Pancreas (tissue), 10 donors: ENCODE data around the gene TMPRSS4. TPM values are rescaled to one million over a fixed set of nuclear protein-coding genes. Genes with fewer than 3 reads are reported as not detected.

Source experiments
- ATAC-seq, 4 donors: fragments of 200-7000 bp; cut with Tn5 transposase; one replicate each; pipeline versions ENCODE4 v1.8.0 to v1.9.1; 2020; ENCODE audit warnings: mild to moderate bottlenecking in 4 of 4, moderate library complexity in 4 of 4
- DNase-seq, 6 donors: peaks; one replicate each; pipeline ENCODE4 v3.0.0-alpha.2; 2020
- FAIRE-seq: peaks from 2 replicates; lab custom pipeline; 2012; peaks lifted over from hg19 to GRCh38; lab: Jason Lieb, UNC
- H3K27ac ChIP-seq, 4 donors: fragments of 200-600 bp; sonication (generic); 1 replicate in 3 of 4; 2 replicates in 1 of 4; pipeline versions ENCODE4 v1.5.0 to v1.8.0; 2020
- H3K27me3 ChIP-seq, 4 donors: fragments of 200-600 bp; one replicate each; pipeline ENCODE4 v1.8.0; 2021
- H3K36me3 ChIP-seq, 3 donors: fragments of 200-600 bp; sonication (generic) in 1 of 3; one replicate each; pipeline versions ENCODE4 v1.5.0 to v1.8.0; 2020 to 2021
- H3K4me1 ChIP-seq, 3 donors: fragments of 200-600 bp; one replicate each; pipeline ENCODE4 v1.8.0; 2021
- H3K4me3 ChIP-seq, 4 donors: fragments of 200-600 bp; sonication (generic) in 2 of 4; one replicate each; pipeline versions ENCODE4 v1.5.0 to v1.8.0; 2020 to 2021
- H3K9me3 ChIP-seq, 4 donors: fragments of 200-600 bp; one replicate each; pipeline ENCODE4 v1.8.0; 2021
- WGBS, 2 donors: extraction: QIAGEN DNeasy Blood & Tissue Kit; methylation state at CpG; one replicate each; pipeline ENCODE4 v1.1.7; 2013; 5-methylcytosine and 5-hydroxymethylcytosine counted together
- intact Hi-C, 3 donors: fragments of 100-400 bp; cut with DNase I; formaldehyde crosslinking; loops; one replicate each; pipeline versions ENCODE4 v1.11.1 to v1.14.2; 2022
- polyA plus RNA-seq, 2 donors: library from polyadenylated mRNA; stranded (reverse); fragments of 200-250 nt; gene quantifications; one replicate each; pipeline ENCODE4 v1.2.3, GENCODE V29; 2013
- total RNA-seq, 6 donors: library from RNA; stranded (reverse); fragmentation: NEBNext Ultra II Directional in 4 of 6; extraction: Animal tissue kit (Norgen Biotek cat#: 25700) in 4 of 6; gene quantifications; one replicate each; pipeline versions ENCODE4 v1.2.1 to v1.2.4, GENCODE V29; 2021 to 2023
- TF ChIP-seq, protein P1 (sequence below), 4 donors: fragments of 200-600 bp; sonication (generic) in 3 of 4; IDR thresholded peaks; one replicate each; pipeline versions ENCODE4 v1.5.0 to v1.8.0; 2021; ENCODE audit warnings: antibody characterized with exemption in 4 of 4
- donor health status: healthy with polysubstance abuse.
- donor health status: DM: no; HTN: no; CAD: no; lungs with moderate emphysema.
- donor health status: DM: no; HTN: no; CAD: no.
- donor health status: control.
- donor health status: control.
- donor health status: Bipolar disorder and iron deficiency.
- donor health status: DM: yes; HTN: yes; CAD: no.
- donor health status: DM: no; HTN: no; CAD: no.
- donor health status: DM: no; HTN: no; CAD: no.
- donor health status: DM: yes; HTN: yes; CAD: no.

TMPRSS4 gene
- total and polyA plus RNA-seq, 8 donors = 0.15 to 2.2 (median 0.41) TPM; not detected in 3

DNA sequence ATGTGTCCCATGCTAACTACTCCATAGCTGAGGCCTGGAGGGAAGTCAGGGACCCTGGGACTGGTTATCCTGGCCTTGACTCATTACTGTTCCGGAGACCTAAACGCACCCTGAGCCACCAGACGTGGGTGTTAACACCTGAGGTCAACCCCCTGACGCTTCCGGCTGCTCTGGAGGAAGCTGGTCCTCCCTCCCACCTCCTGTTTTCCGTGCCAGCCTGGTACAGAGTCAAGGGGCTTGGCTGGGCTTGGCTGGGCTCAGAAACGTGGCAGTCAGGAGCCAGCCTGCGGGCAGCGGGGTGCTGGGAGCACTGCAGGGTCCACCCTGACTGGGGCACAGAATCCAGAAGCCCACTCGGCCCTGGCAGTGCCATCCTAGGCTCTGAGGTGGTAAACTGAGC lies 2.6 kb downstream of the TMPRSS4 start:
- no peak overlapping the region for H3K4me3 ChIP-seq
- DNase-seq = no peak
- H3K4me1 ChIP-seq = no peaks in the 10 kb centered on the region
- FAIRE-seq = no peak
- ATAC-seq = no peak
- no peak overlapping the region for H3K27ac ChIP-seq
- no peaks in the 10 kb centered on the region for H3K9me3 ChIP-seq
- 81 to 85% methylated on average over 10 of the region's 10 CpGs for WGBS, 2 donors
- TF ChIP-seq, protein P1, sequence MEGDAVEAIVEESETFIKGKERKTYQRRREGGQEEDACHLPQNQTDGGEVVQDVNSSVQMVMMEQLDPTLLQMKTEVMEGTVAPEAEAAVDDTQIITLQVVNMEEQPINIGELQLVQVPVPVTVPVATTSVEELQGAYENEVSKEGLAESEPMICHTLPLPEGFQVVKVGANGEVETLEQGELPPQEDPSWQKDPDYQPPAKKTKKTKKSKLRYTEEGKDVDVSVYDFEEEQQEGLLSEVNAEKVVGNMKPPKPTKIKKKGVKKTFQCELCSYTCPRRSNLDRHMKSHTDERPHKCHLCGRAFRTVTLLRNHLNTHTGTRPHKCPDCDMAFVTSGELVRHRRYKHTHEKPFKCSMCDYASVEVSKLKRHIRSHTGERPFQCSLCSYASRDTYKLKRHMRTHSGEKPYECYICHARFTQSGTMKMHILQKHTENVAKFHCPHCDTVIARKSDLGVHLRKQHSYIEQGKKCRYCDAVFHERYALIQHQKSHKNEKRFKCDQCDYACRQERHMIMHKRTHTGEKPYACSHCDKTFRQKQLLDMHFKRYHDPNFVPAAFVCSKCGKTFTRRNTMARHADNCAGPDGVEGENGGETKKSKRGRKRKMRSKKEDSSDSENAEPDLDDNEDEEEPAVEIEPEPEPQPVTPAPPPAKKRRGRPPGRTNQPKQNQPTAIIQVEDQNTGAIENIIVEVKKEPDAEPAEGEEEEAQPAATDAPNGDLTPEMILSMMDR (IDR thresholded peaks at IDR 0.05) = no peak
- intact Hi-C loops = no loop called here
- no peaks in the 10 kb centered on the region for H3K36me3 ChIP-seq
- no peaks in the 10 kb centered on the region for H3K27me3 ChIP-seq

- H3K27me3 ChIP-seq = no peaks in the 10 kb centered on the region
- ATAC-seq (no peak), FAIRE-seq (no peak), DNase-seq (no peak)
- H3K27ac ChIP-seq = no peak overlapping the region
- TF ChIP-seq, protein P1 (IDR thresholded peaks at IDR 0.05) = no peak
- H3K36me3 ChIP-seq = no peaks in the 10 kb centered on the region
- H3K9me3 ChIP-seq = no peaks in the 10 kb centered on the region
- intact Hi-C loops = no loop called here
- 88 to 89% methylated on average over 5 of the region's 5 CpGs for WGBS, 2 donors
- H3K4me1 ChIP-seq = no peaks in the 10 kb centered on the region
- no peak overlapping the region for H3K4me3 ChIP-seq
Measured at GRCh38 chr11:118080296-118080695, 3.4 kb downstream of the TMPRSS4 start.

DNA sequence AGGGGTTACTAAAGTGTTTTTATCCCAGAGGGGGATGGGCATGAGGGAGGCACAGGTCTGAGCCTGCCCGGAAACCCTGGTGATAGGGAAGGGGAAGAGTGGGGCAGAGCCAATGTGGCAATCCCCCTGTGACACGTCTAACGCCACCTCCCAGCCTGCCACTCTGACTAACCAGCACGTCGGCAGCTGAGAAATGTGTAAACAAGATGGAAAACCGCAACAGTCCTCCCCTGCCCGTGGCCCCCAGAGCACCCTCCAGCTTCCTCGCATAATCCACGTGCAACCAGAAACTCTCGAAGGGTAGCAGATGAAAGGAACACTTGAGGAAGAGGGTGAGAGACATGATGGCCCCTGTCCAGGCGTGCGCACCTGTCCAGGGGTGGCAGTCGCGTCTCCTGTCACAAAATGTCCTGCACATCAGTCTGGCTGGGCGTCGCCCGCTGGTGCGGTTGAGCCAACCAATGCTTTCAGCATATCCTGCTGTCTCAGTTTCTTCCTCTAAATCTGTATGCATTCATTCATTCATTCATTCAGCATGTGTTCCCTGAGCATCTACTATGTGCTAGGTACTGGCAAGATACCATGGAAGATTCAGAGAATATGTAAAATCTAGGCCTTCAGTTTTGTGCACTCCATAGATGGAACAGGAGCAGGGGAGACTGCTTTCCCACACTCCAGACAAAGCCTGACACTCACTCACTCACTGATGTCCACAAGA lies 4.5 kb downstream of the TMPRSS4 start:
- FAIRE-seq (no peak), ATAC-seq (no peak), DNase-seq (no peak)
- Histone ChIP-seq H3K36me3 (no peaks in the 10 kb centered on the region), H3K27me3 (no peaks in the 10 kb centered on the region), H3K4me3 (no peak overlapping the region), H3K4me1 (no peaks in the 10 kb centered on the region), H3K27ac (no peak overlapping the region), H3K9me3 (no peaks in the 10 kb centered on the region)
- intact Hi-C loops = no loop called here
- 72 to 76% methylated on average over 18 of the region's 18 CpGs for WGBS, 2 donors
- TF ChIP-seq, protein P1 (IDR thresholded peaks at IDR 0.05) = no peak

- H3K27me3 ChIP-seq = no peaks in the 10 kb centered on the region
- FAIRE-seq = no peak
- H3K27ac ChIP-seq = no peak overlapping the region
- 64 to 68% methylated on average over 21 of the region's 21 CpGs for WGBS, 2 donors
- H3K9me3 ChIP-seq = no peaks in the 10 kb centered on the region
- no peak for ATAC-seq
- intact Hi-C loops = no loop called here
- TF ChIP-seq, protein P1 (IDR thresholded peaks at IDR 0.05) = no peak
- H3K4me3 ChIP-seq = no peak overlapping the region
- no peaks in the 10 kb centered on the region for H3K36me3 ChIP-seq
- no peak for DNase-seq
- H3K4me1 ChIP-seq = no peaks in the 10 kb centered on the region
Measured at GRCh38 chr11:118082880-118083552, 6.1 kb downstream of the TMPRSS4 start.

DNA sequence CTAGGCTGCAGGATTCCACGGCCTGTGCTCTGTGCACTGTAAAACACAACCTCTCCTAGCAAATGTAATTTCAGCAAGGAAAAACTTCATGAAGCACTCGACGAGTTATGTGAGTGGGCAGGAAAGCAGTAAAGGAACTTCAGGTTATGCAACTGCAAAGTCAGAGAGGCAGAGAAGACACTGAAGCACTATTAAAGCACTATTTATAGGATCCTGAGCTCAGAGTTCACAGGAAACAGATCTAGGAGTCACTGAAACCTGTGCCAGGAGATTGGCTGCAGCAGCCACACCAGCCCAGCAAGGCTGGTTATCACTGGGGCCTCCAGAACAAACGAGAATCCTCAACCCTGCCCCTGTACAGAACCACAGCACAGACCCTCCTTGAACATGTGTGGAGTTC lies 7.4 kb downstream of the TMPRSS4 start:
- ATAC-seq = peak in 3 of 4 donors; percentile 27 to 57 (median 31)
- H3K27me3 ChIP-seq = no peaks in the 10 kb centered on the region
- DNase-seq = no peak
- FAIRE-seq = no peak
- TF ChIP-seq, protein P1 (IDR thresholded peaks at IDR 0.05) = no peak
- no peaks in the 10 kb centered on the region for H3K36me3 ChIP-seq
- no peaks in the 10 kb centered on the region for H3K4me1 ChIP-seq
- H3K4me3 ChIP-seq = no peak overlapping the region
- intact Hi-C loops = no loop called here
- no peak overlapping the region for H3K27ac ChIP-seq
- WGBS, 2 donors = 34 to 42% methylated on average over 4 of the region's 4 CpGs
- H3K9me3 ChIP-seq = no peaks in the 10 kb centered on the region
